GM18519 (cell line): Measurements from ENCODE around the gene LARGE2.

Experiments used
- ATAC-seq: cut with Tn5 transposase; IDR thresholded peaks from one replicate; pipeline ENCODE4 v1.9.1; 2021; ENCODE audit warnings: mild to moderate bottlenecking, moderate library complexity; ENCODE audit not compliant: unreplicated experiment, low FRiP score

The LARGE2 gene

DNA sequence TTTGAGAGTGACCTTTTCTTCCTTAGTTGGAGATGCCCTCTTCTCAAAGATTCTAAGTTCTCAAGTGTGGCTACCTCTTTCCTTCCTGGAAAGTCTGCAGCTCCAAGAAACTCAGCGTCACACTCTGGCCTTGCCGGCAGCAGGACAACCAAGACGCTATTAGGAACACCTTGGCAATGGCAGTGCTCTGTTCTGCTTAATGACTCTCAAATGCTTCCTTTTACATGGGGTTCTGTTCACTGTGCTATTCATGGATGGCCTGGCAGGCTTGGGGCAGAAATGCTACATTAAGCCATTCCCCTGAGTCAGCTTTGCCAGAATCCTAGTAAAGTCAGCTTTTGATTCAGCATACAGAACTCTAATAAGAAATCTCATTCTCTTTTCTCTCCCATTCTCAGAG lies 25.9 kb downstream of the LARGE2 start:
- ATAC-seq: no peak

DNA sequence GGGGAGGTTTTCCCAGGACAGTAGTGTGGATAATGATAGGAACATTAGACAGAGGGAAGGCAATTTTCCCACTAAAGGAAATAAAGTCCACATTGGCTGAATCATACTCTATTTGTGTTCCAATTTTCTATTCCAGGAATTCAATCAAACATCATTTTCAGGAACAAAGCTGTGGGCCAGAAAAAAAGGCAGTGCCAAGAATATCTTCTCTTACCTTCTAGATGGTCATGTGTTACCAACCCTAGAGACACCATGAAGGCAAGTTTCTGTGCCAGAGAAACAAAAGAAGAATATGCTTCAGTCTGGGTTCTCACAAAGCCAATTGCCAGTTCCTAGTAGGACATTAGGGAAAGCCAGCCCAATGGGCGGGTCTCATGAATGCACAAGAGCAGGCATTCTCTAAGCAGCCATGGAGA lies 27.5 kb downstream of the LARGE2 start:
- ATAC-seq: no peak

DNA sequence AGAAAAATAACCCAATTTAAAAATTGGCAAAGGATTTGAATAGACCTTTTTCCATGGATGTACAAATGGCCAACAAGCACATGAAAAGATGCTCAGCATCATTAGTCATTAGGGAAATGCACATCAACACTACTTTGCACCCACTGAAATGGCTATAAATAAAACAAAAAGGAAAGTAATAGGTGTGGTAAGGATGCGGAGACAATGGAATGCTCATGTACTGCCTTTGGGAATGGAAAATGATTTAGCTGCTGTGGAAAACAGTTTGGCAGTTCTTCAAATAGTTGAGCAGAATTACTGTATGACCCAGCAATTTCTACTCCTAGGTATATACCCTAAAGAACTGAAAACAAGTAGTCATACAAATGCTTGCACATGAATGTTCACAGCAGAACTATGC lies 37.4 kb downstream of the LARGE2 start:
- ATAC-seq: no peak

DNA sequence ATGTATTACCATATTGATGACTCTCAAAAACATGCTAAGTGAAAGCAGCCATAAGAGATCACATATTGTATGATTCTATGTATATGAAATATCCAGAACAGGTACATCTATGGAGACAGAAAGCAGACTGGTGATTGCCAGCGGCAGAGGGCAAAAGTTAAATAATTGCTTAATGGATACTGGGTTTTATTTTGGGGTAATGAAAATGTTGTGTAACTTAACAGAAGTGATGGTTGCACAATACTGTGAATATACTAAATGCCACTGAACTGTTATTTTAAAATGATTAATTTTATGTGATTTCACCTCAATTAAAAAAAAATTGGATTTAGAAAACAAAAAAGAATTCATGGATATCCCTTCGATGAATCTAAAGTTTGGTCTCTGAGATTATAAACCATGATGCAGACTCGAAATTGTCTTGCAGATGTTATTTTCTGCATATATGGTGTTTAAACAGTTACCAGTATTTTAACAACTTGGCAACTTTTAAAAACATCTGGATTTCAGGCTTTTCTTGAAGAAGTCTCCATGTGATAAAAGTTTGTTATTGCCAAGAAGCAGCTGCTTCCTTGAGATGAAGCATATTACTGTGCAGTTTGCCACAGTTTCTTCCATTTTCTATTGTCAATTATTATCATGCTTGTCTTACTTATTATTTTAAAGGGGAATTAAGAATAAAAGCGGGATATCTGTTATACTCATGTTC lies 38.1 kb downstream of the LARGE2 start:
- ATAC-seq: no peak

DNA sequence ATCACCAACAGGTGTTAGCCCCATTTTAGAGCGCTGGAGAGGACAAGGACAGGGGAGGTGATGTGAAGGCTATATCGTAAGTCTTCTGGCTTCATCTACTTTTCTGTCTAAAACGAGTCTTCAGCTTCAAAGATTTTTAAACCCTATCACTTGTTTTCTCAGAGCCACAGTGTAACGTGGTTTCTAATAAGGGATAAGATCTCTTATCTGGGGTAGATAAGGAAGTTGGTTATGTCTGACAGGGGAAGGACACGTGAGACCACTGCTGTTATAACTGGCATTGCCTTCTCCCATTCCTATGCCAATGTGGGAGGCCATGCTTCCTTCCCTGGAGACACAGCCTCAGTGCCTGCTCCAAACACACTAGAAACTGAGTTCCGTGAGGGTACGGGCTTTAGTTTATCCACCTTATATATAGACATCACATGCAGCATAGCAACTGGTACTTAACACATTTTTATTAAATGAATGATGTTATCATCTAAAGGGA lies 39.3 kb downstream of the LARGE2 start:
- ATAC-seq: no peak

DNA sequence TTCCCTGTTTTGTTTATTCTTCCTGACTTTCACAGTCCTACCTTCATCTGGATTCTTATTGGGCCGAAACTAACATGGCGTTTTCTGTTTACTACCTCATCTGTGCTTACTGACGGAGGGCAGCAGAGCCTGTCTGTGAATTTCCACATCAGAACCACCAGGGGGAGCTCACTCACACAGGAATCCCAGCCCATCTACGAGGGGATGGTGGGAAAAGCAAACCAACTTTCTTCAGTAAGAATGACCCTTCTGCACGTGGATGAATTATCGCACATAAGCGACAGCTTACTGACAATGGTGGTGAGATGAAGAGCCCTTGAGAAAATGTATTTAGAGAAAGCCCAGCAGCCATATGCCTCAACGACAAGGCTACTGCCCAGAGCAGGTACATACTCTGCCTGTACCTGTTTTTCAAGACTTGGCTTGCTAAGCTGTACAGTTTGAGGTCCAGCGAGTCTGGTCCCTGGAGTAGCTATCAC lies 42.5 kb downstream of the LARGE2 start:
- ATAC-seq: no peak

DNA sequence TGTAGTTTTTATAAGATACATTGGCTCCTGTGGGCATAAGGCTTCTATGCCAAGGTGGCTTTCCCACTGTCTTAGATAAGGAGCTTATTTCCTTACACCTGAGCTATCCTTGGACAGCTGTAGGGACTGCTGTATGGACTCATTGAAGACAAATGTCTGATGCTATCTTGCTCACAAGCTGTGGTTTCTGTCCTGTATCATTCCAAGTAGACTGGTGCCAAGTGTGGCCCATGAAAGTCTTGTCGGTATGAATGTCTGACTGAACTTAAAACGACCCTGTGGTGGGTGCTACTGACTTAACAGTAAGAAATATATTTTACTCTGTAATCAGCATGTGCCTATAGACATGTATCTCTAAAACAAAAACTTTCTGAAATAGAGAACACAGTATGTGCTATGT lies 45.0 kb downstream of the LARGE2 start:
- ATAC-seq: no peak

DNA sequence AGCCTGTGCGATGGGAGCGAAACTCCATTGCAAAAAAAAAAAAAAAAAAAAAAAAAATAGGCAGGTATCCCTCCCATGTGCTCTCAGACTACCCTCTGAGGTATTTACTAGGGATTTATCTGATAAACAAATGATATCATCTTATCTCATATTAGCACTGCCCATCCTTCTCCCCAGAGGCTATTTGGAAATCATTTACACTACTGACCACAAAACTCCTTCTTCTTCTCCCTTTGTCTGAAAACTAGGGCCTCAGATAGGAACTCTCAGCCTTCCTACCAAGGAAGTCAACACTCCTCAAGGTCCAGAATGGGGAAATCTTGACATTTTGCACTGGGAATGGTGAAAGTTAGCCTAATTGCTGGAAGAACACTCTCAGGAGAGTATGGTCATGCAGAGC lies 46.4 kb downstream of the LARGE2 start:
- ATAC-seq: no peak

DNA sequence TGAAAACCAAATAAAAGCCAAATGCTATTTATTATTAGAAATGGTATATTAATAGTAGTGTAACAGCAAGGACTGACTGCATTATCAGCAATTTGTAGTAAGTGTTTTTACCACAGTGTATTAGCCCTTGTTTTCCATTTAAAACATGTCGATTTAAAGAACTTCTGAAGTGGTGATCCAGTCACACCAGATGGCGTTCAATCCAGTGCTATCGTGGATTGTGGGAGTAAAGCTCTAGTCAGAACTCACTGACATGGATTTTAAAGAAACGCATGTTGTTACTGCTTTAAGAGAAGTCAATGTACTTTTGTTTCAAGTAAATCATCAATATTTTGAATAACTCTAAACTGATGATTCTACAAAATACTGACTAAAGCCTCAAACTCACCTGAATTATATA lies 51.1 kb downstream of the LARGE2 start:
- no peak for ATAC-seq

DNA sequence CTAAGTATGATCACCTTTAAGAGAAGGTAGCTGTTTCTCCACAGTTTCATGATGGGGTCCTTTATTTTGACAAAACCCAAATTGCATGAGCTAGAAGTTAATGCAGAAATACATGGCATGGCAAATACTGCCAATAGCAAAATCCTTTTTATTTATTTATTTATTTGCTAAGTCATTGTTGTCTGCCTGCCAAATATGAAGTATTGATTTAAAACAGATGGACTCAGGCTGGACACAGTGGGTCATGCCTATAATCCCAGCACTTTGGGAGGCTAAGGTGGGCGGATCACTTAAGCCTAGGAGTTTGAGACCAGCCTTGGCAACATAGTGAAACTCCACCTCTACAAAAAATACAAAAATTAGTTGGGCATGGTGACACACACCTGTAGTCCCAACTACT lies 52.4 kb downstream of the LARGE2 start:
- ATAC-seq: no peak
